SK-N-SH (cell line): Measurements from ENCODE around the gene AGT.

Source experiments
- FOSL2 ChIP-seq: IDR thresholded peaks from 2 replicates; pipeline ENCODE4 v1.4.0; 2012; ENCODE audit warnings: low read depth, mild to moderate bottlenecking, moderate library complexity, borderline replicate concordance
- GATA2 ChIP-seq: sonication (generic); formaldehyde crosslinking; IDR thresholded peaks from 2 replicates; pipeline ENCODE4 v1.5.0; 2020; ENCODE audit warnings: mild to moderate bottlenecking, missing genetic modification reagents
- MXI1 ChIP-seq: IDR thresholded peaks from 2 replicates; pipeline ENCODE4 v1.6.1; 2012; ENCODE audit warnings: mild to moderate bottlenecking, low read depth, low read length, improper control_type of control experiment
- RCOR1 ChIP-seq: fragments of 150-350 bp; IDR thresholded peaks from 2 replicates; pipeline ENCODE4 v1.6.1; 2017; ENCODE audit warnings: antibody characterized with exemption, low read length
- TCF12 ChIP-seq: IDR thresholded peaks from 2 replicates; pipeline ENCODE4 v1.4.0; 2012
- TEAD4 ChIP-seq: IDR thresholded peaks from 2 replicates; pipeline ENCODE4 v1.4.0; 2012; ENCODE audit warnings: mild to moderate bottlenecking, borderline replicate concordance; ENCODE audit not compliant: insufficient read depth
- TF ChIP-seq, protein P1 (sequence below): fragments of 200-600 bp; sonication (generic); IDR thresholded peaks from 2 replicates; pipeline ENCODE4 v1.6.1; 2017; ENCODE audit warnings: antibody characterized with exemption, mild to moderate bottlenecking, moderate library complexity

- TF ChIP-seq GATA2 (CRISPR knock-in tag): no peak
- no peak for TF ChIP-seq TCF12
- TF ChIP-seq TEAD4: no peak
- TF ChIP-seq, protein P1, sequence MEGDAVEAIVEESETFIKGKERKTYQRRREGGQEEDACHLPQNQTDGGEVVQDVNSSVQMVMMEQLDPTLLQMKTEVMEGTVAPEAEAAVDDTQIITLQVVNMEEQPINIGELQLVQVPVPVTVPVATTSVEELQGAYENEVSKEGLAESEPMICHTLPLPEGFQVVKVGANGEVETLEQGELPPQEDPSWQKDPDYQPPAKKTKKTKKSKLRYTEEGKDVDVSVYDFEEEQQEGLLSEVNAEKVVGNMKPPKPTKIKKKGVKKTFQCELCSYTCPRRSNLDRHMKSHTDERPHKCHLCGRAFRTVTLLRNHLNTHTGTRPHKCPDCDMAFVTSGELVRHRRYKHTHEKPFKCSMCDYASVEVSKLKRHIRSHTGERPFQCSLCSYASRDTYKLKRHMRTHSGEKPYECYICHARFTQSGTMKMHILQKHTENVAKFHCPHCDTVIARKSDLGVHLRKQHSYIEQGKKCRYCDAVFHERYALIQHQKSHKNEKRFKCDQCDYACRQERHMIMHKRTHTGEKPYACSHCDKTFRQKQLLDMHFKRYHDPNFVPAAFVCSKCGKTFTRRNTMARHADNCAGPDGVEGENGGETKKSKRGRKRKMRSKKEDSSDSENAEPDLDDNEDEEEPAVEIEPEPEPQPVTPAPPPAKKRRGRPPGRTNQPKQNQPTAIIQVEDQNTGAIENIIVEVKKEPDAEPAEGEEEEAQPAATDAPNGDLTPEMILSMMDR: no peak
- no peak for TF ChIP-seq MXI1
- no peak for TF ChIP-seq FOSL2
- TF ChIP-seq RCOR1: no peak
Observed at GRCh38 chr1:230696218-230696617, 17.7 kb downstream of the AGT start.
